Keratinocyte (primary cell): ENCODE measurements around the gene IPO13.

Experiments used
- CTCF ChIP-seq, 3 experiments: IDR thresholded peaks in 1 of 3; conservative IDR thresholded peaks in 1 of 3; optimal IDR thresholded peaks in 1 of 3; 2 replicates in 2 of 3; 3 replicates in 1 of 3; pipeline versions ENCODE3 to v1.5.1; 2011; ENCODE audit warnings: low read length in 3 of 3, mild to moderate bottlenecking in 3 of 3, moderate library complexity in 2 of 3, control low read depth in 1 of 3, inconsistent platforms in 1 of 3; ENCODE audit not compliant: insufficient read depth in 2 of 3; ENCODE audit errors: extremely low read depth in 1 of 3
- EZH2 ChIP-seq: IDR thresholded peaks from one replicate; pipeline ENCODE4 v1.6.1; 2012; ENCODE audit warnings: inconsistent platforms, mild to moderate bottlenecking, low read length, moderate library complexity

- TF ChIP-seq CTCF (optimal IDR thresholded peaks at IDR 0.05 in 1 of 3, IDR thresholded peaks at IDR 0.05 in 1 of 3, conservative IDR thresholded peaks at IDR 0.05 in 1 of 3; ENCODE audit: extremely low read depth in 1 of 3, insufficient read depth in 2 of 3, low read length in 3 of 3): no peak
- TF ChIP-seq EZH2: no peak
These were observed 6.6 kb downstream of the IPO13 start for GRCh38 chr1:43953361-43953760.
